HG02678 (cell line): ENCODE measurements around the gene MZB1.

Source experiments
- ATAC-seq: cut with Tn5 transposase; IDR thresholded peaks from one replicate; pipeline ENCODE4 v1.9.1; 2021; ENCODE audit warnings: mild to moderate bottlenecking, moderate library complexity; ENCODE audit not compliant: unreplicated experiment

The MZB1 gene

GRCh38 chr5:139340051-139340450, 49.7 kb downstream of the MZB1 start:
- ATAC-seq: no peak
